Left ventricle myocardium inferior (tissue), 1 donor: ENCODE data around the gene IQCF6. TPM values are rescaled to one million over a fixed set of nuclear protein-coding genes. Genes with fewer than 3 reads are reported as not detected.
"Not testable (repeated sequence)": the region's sequence is repeated elsewhere in the genome, so short reads cannot be mapped to it uniquely, and the experiment has no call there.

Source experiments
- DNase-seq: peaks from one replicate; pipeline ENCODE4 v3.0.0-alpha.2; 2020
- H3K27ac ChIP-seq: fragments of 200-600 bp; replicated peaks from 2 replicates; pipeline ENCODE4 v1.8.0; 2021
- H3K27me3 ChIP-seq: fragments of 200-600 bp; 2 replicates; pipeline ENCODE4 v1.8.0; 2021; ENCODE audit warnings: low read depth
- H3K36me3 ChIP-seq: fragments of 200-600 bp; 2 replicates; pipeline ENCODE4 v1.8.0; 2021
- H3K4me1 ChIP-seq: fragments of 200-600 bp; 2 replicates; pipeline ENCODE4 v1.8.0; 2021
- H3K4me3 ChIP-seq: fragments of 200-600 bp; 2 replicates; pipeline ENCODE4 v1.8.0; 2021; ENCODE audit warnings: mild to moderate bottlenecking, moderate library complexity
- H3K9me3 ChIP-seq: fragments of 200-600 bp; replicated peaks from 2 replicates; pipeline ENCODE4 v1.8.0; 2021
- intact Hi-C: fragments of 100-400 bp; cut with micrococcal nuclease; formaldehyde crosslinking; loops from one replicate; pipeline ENCODE4 v1.11.0; 2022
- total RNA-seq: library from RNA; stranded (reverse); fragmentation: NEBNext Ultra II Directional; extraction: Animal tissue kit (Norgen Biotek cat#: 25700); gene quantifications from one replicate; pipeline ENCODE4 v1.2.1, GENCODE V29; 2021
- TF ChIP-seq, protein P1 (sequence below): fragments of 200-600 bp; IDR thresholded peaks from 2 replicates; pipeline ENCODE4 v1.8.0; 2021; ENCODE audit warnings: antibody characterized with exemption, mild to moderate bottlenecking, borderline replicate concordance
- donor health status: DM: no; HTN: yes; CAD: no; lungs with severe emphysema.

IQCF6 gene
- total RNA-seq, 1 donor from 2014 or later, result not detected

DNA sequence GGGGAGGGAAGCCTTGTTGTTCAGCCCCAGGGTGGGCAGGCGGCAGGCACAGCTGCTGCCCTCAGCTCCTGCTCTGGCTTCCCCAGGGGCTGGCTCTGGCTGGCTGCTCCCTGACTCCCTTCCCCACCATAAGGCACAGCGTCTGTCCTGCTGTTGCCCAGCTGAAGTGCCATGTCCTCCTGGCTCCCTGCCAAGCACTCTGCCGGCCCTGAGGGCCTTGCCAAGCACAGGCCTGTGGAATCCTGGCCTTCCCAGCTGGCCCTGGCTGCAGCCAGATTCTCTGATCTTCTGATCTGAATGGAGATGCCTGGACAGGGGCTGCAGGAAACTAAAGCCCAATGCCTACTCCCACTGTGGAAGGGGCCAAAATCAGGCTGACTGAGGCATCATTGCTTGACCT is 1.1 kb downstream of the IQCF6 start:
- peak; percentile 63 for DNase-seq
- no peak overlapping the region for H3K4me3 ChIP-seq
- H3K9me3 ChIP-seq, result no peaks in the 10 kb centered on the region
- peaks cover 10% of the 10 kb centered on the region for H3K4me1 ChIP-seq
- peaks cover 20% of the 10 kb centered on the region for H3K27me3 ChIP-seq
- TF ChIP-seq, protein P1, sequence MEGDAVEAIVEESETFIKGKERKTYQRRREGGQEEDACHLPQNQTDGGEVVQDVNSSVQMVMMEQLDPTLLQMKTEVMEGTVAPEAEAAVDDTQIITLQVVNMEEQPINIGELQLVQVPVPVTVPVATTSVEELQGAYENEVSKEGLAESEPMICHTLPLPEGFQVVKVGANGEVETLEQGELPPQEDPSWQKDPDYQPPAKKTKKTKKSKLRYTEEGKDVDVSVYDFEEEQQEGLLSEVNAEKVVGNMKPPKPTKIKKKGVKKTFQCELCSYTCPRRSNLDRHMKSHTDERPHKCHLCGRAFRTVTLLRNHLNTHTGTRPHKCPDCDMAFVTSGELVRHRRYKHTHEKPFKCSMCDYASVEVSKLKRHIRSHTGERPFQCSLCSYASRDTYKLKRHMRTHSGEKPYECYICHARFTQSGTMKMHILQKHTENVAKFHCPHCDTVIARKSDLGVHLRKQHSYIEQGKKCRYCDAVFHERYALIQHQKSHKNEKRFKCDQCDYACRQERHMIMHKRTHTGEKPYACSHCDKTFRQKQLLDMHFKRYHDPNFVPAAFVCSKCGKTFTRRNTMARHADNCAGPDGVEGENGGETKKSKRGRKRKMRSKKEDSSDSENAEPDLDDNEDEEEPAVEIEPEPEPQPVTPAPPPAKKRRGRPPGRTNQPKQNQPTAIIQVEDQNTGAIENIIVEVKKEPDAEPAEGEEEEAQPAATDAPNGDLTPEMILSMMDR, result no peak
- intact Hi-C loops, result no loop called here
- no peaks in the 10 kb centered on the region for H3K36me3 ChIP-seq
- H3K27ac ChIP-seq, result no peak overlapping the region

DNA sequence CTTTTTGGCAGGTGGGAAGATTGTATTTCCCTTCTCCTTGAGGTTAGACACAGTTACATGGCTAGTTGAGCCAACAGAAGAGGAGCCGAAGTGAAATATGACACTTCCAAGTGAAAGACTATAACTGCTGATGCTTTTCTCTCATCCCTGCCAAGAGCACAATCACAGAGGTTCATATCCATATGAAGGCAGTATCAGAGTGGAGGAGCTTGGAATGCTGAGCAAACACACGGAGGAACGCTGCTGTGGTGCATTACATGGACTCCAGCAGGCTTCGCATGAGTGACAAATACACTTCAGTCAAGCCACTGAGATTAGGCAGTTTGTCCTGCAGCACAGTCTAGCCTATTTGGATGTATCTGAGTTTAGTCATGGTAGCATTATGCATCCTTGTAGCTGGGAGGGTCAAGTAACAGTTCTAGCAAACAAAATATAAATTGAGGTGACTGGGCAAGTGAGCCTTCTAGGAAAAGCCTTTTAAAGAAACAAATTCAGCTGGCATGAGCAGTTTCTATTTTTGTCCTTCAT is 5.4 kb downstream of the IQCF6 start:
- TF ChIP-seq, protein P1, result no peak

DNA sequence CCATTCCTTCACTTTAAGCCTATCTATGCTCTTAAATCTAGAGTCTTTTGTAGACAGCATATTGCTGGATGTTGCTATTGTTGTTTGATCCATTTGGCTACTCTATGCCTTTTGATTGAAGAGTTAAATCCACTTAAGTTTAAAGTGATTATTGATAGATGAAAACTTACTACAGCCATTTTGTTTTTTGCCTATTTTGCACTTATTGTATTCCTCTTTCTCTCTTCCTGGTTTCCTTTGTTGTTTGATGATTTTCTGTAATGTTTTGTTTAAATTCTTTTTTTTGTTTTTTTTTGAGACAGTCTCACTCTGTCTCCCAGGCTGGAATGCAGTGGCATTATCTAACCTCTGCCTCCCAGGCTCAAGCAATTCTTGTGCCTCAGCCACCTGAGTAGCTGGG is 19.8 kb downstream of the IQCF6 start:
- intact Hi-C loops, result no loop called here
- no peak overlapping the region for H3K27ac ChIP-seq
- H3K9me3 ChIP-seq, result peaks cover 50% of the 10 kb centered on the region
- DNase-seq, result no peak
- H3K4me1 ChIP-seq, result no peaks in the 10 kb centered on the region
- TF ChIP-seq, protein P1, result no peak
- H3K27me3 ChIP-seq, result peaks cover 6% of the 10 kb centered on the region
- no peaks in the 10 kb centered on the region for H3K36me3 ChIP-seq
- no peak overlapping the region for H3K4me3 ChIP-seq

More for the DNA sequence above, 5.4 kb downstream of the IQCF6 start:
- Histone ChIP-seq H3K4me1 (peaks cover 9% of the 10 kb centered on the region), H3K36me3 (no peaks in the 10 kb centered on the region), H3K27me3 (peaks cover 25% of the 10 kb centered on the region), H3K9me3 (no peaks in the 10 kb centered on the region), H3K27ac (no peak overlapping the region), H3K4me3 (no peak overlapping the region)
- DNase-seq, result no peak
- intact Hi-C loops, result no loop called here

DNA sequence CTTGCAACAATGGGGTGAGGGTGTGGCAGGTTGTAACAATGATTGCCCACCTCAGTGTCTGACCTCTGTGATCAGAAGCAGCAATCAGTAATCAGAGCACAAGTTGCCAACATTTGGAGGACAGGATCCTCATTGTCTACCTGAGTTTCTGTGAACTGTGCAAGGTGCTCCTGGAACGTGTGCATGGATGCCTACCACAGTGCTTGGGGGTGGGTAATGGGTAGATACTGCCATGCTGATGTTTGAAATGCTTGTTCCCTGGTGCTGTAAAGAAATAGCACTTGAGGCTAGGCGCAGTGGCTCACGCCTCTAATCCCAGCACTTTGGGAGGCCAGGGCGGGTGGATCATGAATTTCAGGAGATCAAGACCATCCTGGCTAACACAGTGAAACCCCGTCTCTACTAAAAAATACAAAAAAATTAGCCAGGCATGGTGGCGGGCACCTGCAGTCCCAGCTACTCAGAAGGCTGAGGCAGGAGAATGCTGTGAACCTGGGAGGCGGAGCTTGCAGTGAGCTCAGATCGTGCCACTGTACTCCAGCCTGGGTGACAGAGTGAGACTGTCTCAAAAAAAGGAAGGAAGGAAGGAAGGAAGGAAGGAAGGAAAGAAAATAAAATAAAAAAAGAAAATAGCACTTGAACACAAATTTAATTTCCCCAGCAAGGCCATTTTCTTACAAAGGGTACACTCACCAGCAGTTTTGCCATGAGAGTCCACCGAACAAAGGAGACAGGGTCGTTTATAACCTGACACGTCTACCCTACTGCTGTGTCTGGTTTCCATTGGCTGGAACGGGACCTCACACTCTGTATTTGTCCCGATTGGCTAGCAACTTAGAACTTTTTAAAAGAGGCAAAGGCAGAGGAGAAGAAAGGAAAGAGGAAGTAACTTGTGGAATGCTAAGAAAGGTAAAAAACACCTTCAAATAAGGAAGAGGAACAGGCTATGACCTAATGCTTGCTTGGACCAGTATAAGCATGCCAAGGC is 25.0 kb downstream of the IQCF6 start:
- H3K4me1 ChIP-seq, DNase-seq, H3K36me3 ChIP-seq, intact Hi-C loops, H3K27ac ChIP-seq, H3K4me3 ChIP-seq: not testable (repeated sequence)
- H3K27me3 ChIP-seq, result peaks cover 23% of the 10 kb centered on the region
- H3K9me3 ChIP-seq, result peaks cover 14% of the 10 kb centered on the region

DNA sequence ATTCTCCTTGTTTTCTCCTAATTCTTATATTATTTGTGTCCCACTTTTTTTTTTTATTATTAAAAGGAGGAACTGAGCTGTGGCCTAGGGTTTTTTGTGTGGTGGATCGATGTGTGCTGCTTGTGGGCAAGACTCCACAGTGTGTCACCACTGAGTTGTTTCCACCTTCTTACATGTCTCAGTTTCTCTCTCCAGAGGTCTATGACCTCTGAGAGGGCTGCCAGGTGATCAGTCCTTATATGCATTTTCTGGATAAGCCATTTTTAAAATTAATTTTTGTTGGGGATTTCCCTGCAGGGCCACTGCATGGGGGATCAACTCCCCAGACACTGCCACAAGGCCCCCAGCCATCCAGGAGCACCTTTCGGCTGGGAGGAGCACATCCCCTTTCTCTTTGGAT is 27.8 kb downstream of the IQCF6 start:
- Histone ChIP-seq H3K9me3 (peaks cover 15% of the 10 kb centered on the region), H3K4me3 (no peak overlapping the region), H3K36me3 (no peaks in the 10 kb centered on the region), H3K4me1 (no peaks in the 10 kb centered on the region), H3K27me3 (peaks cover 18% of the 10 kb centered on the region), H3K27ac (no peak overlapping the region)
- intact Hi-C loops, result no loop called here
- no peak for DNase-seq
- TF ChIP-seq, protein P1, result no peak

DNA sequence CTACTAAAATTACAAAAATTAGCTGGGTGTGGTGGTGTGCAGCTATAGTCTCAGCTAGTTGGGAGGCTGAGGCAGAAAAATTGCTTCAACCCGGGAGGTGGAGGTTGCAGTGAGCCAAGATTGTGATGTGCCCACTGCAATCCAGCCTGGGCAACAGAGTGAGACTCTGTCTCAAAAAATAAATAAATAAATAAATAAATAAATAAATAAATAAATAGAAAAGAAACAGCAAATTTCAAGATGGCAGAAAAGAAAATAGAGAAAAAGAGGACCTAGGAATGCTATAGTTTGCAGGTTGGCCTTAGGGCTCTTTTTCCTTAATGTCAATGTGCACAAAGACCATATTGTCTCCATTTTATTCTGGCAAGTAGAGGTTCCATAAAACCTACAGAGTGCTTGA is 28.2 kb downstream of the IQCF6 start:
- Histone ChIP-seq H3K27me3 (peaks cover 18% of the 10 kb centered on the region), H3K4me1 (no peaks in the 10 kb centered on the region), H3K9me3 (peaks cover 15% of the 10 kb centered on the region), H3K36me3 (no peaks in the 10 kb centered on the region), H3K27ac (no peak overlapping the region), H3K4me3 (no peak overlapping the region)
- intact Hi-C loops, result no loop called here
- TF ChIP-seq, protein P1, result no peak
- DNase-seq, result no peak
